Mucosa of descending colon (tissue), 3 donors: Measurements from ENCODE around the gene ZNF107. TPM values are rescaled to one million over a fixed set of nuclear protein-coding genes. Genes with fewer than 3 reads are reported as not detected.

Source experiments
- ATAC-seq: fragments of 200-7000 bp; cut with Tn5 transposase; one replicate; pipeline ENCODE4 v1.9.1; 2020; ENCODE audit warnings: mild to moderate bottlenecking, moderate library complexity
- DNase-seq, 3 donors: peaks; one replicate each; pipeline ENCODE4 v3.0.0-alpha.2; 2020
- H3K36me3 ChIP-seq: fragments of 200-600 bp; one replicate; pipeline ENCODE4 v1.8.0; 2021; ENCODE audit warnings: low read depth, mild to moderate bottlenecking
- H3K4me1 ChIP-seq: fragments of 200-600 bp; one replicate; pipeline ENCODE4 v1.8.0; 2021; ENCODE audit warnings: low read depth, mild to moderate bottlenecking
- H3K4me3 ChIP-seq: fragments of 200-600 bp; one replicate; pipeline ENCODE4 v1.8.0; 2021; ENCODE audit warnings: mild to moderate bottlenecking
- H3K9me3 ChIP-seq: fragments of 200-600 bp; one replicate; pipeline ENCODE4 v1.8.0; 2021; ENCODE audit warnings: mild to moderate bottlenecking
- CTCF ChIP-seq: fragments of 200-600 bp; IDR thresholded peaks from one replicate; pipeline ENCODE4 v1.8.0; 2022; ENCODE audit warnings: antibody characterized with exemption, mild to moderate bottlenecking
- intact Hi-C, 2 donors: fragments of 100-400 bp; cut with DNase I in 1 of 2; cut with micrococcal nuclease in 1 of 2; formaldehyde crosslinking; loops; one replicate each; pipeline versions ENCODE4 v1.11.0 to v1.11.1; 2022; cut with DNase I, micrococcal nuclease
- total RNA-seq, 3 donors: library from RNA; stranded (reverse); fragmentation: NEBNext Ultra II Directional in 2 of 3; extraction: Animal tissue kit (Norgen Biotek cat#: 25700) in 2 of 3; gene quantifications; one replicate each; pipeline versions ENCODE4 v1.2.1 to v1.2.4, GENCODE V29; 2021 to 2023
- donor health status: DM: no; HTN: no; CAD: no; lungs with moderate emphysema.
- donor health status: DM: no; HTN: no; CAD: no.
- donor health status: DM: no; HTN: yes; CAD: no.

The ZNF107 gene
- total RNA-seq, 3 donors from 2014 or later, result 3.1 to 6.0 (median 5.0) TPM

GRCh38 chr7:64633401-64633800, 32.5 kb upstream of the ZNF107 start:
- Histone ChIP-seq H3K36me3 (no peaks in the 10 kb centered on the region), H3K4me3 (no peak overlapping the region), H3K4me1 (no peaks in the 10 kb centered on the region), H3K9me3 (peaks cover 4% of the 10 kb centered on the region)
- ATAC-seq, result no peak
- TF ChIP-seq CTCF, result no peak
- no peak for DNase-seq
- intact Hi-C loops, result no loop called here

- Histone ChIP-seq H3K4me3 (no peak overlapping the region), H3K4me1 (no peaks in the 10 kb centered on the region), H3K9me3 (peaks cover 4% of the 10 kb centered on the region), H3K36me3 (no peaks in the 10 kb centered on the region)
- DNase-seq (no peak), ATAC-seq (no peak)
- no peak for TF ChIP-seq CTCF
- intact Hi-C loops, result no loop called here
Observed at GRCh38 chr7:64634406-64635062, 31.4 kb upstream of the ZNF107 start.

GRCh38 chr7:64636386-64636785, 29.5 kb upstream of the ZNF107 start:
- ATAC-seq, result no peak
- Histone ChIP-seq H3K9me3 (peaks cover 4% of the 10 kb centered on the region), H3K4me3 (no peak overlapping the region), H3K36me3 (no peaks in the 10 kb centered on the region), H3K4me1 (no peaks in the 10 kb centered on the region)
- TF ChIP-seq CTCF, result no peak
- intact Hi-C loops, result no loop called here
- no peak for DNase-seq

DNA sequence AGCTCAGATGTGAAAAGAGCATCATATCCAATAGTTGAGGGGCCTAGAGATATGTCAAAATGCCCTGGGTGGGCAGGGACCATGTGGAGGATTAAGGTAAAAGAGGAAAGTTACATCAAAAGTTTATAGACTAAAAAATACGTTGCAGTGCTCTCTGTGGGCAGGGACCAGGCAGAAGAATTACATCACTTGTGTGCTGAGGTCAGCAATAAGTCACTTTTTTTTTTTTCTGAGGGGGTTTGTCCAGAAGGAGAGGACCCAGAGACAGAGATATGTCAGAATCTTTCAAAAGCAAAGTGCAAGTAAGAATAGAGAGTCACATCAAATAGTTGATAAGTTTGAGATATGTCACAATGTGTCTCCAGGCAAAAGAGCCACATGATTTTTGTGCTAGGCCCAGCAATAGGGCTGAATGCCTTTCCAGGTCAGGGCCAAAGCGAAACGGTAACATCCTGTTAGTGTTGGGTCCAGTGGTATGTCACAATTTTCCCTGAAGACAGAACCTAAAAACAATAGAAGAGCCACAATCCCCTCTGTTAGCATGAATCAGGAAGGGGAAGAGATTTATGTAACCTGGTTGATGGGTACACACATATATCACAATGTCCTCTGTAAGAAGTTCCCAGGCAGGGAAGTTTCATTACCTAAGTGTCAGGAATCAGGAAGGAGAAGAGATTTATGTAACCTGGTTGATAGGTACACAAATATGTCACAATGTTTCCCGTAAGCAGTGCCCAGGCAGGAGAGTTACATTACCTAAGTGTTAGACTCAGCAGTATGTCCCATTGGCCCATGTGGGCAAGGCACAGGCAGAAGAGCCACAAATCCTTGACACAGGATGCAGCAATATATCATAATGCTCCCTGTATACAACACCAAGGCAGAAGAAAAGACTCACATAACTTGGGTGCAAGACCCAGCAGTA, 28.1 kb upstream of the ZNF107 start:
- no peak for TF ChIP-seq CTCF
- Histone ChIP-seq H3K9me3 (peaks cover 4% of the 10 kb centered on the region), H3K4me3 (no peak overlapping the region), H3K4me1 (no peaks in the 10 kb centered on the region), H3K36me3 (no peaks in the 10 kb centered on the region)
- DNase-seq, result no peak
- no peak for ATAC-seq
- intact Hi-C loops, result no loop called here

GRCh38 chr7:64638822-64639221, 27.1 kb upstream of the ZNF107 start:
- ATAC-seq (no peak), DNase-seq (no peak)
- no peak overlapping the region for H3K4me3 ChIP-seq
- H3K9me3 ChIP-seq, result peaks cover 4% of the 10 kb centered on the region
- no peak for TF ChIP-seq CTCF
- H3K36me3 ChIP-seq, result no peaks in the 10 kb centered on the region
- H3K4me1 ChIP-seq, result no peaks in the 10 kb centered on the region
- intact Hi-C loops, result no loop called here
